ENCODE results near the gene DIS3L.
"Not testable (repeated sequence)": the region's sequence is repeated elsewhere in the genome, so short reads cannot be mapped to it uniquely, and the experiment has no call there.

DNA sequence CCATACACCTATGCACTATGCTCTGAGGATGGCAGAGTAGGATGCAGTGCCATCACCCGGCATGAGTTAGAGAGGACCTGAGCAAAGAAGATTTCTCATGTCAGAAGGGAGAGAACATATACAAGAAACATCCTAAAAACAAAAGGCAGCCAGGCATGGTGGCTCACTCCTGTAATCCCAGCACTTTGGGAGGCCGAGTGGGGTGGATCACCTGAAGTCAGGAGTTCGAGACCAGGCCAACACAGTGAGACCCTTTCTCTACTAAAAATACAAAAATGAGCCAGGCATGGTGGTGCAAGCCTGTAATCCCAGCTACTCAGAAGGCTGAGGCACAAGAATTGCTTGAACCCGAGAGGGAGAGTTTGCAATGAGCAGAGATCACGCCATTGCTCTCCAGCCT lies 47.5 kb upstream of the DIS3L start:
- not testable (repeated sequence) for TF ChIP-seq TCF7L2 (IDR thresholded peaks at IDR 0.05; ENCODE audit: low read depth, low read length)
- TF ChIP-seq, protein P1, sequence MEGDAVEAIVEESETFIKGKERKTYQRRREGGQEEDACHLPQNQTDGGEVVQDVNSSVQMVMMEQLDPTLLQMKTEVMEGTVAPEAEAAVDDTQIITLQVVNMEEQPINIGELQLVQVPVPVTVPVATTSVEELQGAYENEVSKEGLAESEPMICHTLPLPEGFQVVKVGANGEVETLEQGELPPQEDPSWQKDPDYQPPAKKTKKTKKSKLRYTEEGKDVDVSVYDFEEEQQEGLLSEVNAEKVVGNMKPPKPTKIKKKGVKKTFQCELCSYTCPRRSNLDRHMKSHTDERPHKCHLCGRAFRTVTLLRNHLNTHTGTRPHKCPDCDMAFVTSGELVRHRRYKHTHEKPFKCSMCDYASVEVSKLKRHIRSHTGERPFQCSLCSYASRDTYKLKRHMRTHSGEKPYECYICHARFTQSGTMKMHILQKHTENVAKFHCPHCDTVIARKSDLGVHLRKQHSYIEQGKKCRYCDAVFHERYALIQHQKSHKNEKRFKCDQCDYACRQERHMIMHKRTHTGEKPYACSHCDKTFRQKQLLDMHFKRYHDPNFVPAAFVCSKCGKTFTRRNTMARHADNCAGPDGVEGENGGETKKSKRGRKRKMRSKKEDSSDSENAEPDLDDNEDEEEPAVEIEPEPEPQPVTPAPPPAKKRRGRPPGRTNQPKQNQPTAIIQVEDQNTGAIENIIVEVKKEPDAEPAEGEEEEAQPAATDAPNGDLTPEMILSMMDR (IDR thresholded peaks at IDR 0.05): not testable (repeated sequence)

Measured in Panc1 (cell line).